GM18861 (cell line): Measurements from ENCODE around the gene CERS3.
A peak's percentile ranks its signal among the peaks of the same experiment; 100 is the strongest.

Source experiments
- ATAC-seq: cut with Tn5 transposase; IDR thresholded peaks from one replicate; pipeline ENCODE4 v1.9.1; 2021; ENCODE audit not compliant: unreplicated experiment

CERS3 gene

GRCh38 chr15:100528833-100529428, at the start of gene CERS3:
Gene CERS3 (minus strand): TSS chr15:100528950. CDS start chr15:100501849, 27,101 bp downstream.
- no peak for ATAC-seq

DNA sequence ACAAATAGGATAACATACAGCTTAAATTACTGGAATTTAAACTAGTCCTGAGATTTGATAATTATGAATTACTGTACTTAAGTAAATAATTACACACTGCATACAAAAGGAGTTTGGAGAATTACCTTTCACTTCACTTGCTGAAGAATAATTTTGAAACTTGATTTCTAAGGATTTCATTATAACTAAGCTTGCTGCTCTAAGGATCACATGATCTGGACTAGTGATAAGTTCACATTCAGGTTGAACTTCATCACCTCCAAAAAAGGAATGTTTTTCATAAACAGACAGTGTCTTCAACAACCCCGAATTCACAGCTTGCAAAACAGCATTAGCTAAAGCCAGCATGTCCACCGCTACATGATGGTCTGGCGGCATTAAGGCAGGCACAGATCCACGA, 44.8 kb upstream of the CERS3 start:
- ATAC-seq = no peak

- ATAC-seq = no peak
These were observed 43.7 kb upstream of the CERS3 start for GRCh38 chr15:100572362-100572983.

DNA sequence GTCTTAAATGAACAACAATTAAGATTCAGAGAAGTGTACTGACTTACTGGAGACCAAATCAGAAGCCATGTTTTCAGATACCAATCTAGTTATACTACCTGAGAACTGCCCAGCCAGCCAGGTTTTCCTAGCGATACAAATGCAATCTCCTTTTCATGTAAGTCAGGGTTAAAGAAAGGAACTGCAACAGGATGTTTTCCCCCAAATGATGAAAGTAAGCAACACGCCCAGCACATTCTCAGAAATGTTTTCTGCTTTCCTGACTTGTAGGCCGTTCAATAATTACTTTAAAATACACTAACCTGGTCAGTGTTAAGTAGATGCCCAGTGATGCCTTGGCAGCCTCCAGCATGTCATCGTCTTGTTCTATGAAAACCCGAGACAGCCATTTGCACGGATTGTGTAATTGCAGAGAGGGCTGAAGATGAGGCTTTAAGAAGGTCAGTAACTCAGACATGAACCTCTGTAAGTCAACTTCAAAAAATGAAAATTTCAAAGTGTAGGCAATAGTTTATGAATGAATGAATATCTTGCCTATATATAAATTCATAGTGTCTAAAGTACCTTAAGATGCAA, 42.9 kb upstream of the CERS3 start:
- no peak for ATAC-seq

GRCh38 chr15:100570735-100571313, 42.1 kb upstream of the CERS3 start:
- ATAC-seq = no peak

- no peak for ATAC-seq
These were observed 41.5 kb upstream of the CERS3 start for GRCh38 chr15:100570275-100570674.

GRCh38 chr15:100569391-100569790, 40.6 kb upstream of the CERS3 start:
- no peak for ATAC-seq

DNA sequence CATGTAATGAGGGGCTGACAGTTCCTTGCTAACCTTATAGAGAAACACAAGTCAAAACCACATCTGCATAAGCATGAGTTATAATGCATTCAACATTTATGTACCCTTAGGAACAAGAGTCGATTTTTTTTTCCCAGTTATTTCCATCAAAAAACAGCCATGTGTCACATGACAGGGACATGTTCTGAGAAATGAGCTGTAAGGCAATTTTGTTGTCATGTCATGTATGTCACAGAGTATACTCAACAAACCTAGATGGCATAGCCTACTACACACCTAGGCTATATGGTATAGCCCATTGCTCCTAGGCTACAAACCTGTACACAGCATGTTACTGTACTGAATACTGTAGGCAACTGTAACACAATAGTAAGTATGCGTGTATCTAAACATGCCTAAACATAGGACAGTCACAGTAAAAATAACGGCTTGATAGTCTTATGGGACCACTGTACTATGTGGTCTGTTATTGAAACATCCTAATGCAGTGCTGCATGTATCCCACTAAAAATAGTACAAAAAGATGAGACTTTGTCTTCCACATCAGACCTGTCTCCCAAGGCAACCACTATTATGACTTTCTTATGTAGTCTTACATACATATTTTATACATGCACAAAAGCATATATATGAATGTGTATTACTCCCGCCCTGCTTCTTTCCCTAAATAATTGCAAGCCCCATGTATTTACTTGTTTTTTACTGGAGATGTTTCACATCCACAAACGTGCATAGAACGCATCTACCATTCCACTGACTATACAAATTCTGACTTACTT, 38.3 kb upstream of the CERS3 start:
- no peak for ATAC-seq

DNA sequence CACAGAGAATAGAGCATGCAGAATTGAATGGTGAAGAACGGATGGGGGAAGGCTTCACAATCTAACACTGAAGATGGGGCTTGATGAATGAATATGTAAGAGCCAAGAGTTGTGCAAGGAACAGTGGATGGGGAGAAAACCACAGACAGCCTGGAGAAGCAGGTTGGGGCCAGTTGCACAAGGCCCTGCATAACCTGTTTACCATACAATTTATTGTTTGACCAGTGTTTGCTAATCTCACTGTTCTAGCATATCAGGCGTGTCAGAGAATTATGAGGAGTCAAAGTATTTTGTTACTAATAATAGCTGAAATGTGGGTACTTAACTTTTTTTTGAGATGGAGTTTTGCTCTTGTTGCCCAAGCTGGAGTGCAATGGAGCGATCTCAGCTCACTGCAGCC, 36.8 kb upstream of the CERS3 start:
- no peak for ATAC-seq

GRCh38 chr15:100560323-100560722, 31.6 kb upstream of the CERS3 start:
- no peak for ATAC-seq

GRCh38 chr15:100559330-100559729, 30.6 kb upstream of the CERS3 start:
- no peak for ATAC-seq

DNA sequence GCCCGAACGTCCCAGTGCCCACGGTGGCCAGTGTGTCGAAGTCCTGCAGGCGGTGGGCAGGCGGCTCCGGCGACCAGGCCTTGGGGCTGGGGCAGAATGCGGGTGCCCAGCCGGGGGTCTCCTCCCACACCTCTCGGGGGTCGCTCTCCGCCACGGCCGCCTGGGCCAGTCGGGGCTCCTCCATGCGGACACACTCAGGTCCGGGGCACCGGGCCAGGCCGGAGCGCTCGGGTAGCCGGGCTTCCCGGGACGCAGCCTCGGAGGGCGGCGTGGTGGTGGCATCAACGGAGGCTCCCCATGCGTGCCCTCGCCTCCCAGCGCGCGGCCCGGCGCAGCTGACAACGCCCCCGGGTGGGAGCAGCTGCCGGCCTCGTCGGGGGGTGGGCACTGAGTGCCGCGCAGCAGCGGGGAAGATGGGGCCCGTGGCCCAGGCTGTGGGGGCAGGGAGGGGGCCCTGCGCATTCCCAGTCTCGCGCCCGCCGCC, 30.1 kb upstream of the CERS3 start:
- ATAC-seq = no peak

- no peak for ATAC-seq
These were observed 24.7 kb upstream of the CERS3 start for GRCh38 chr15:100553468-100553867.

DNA sequence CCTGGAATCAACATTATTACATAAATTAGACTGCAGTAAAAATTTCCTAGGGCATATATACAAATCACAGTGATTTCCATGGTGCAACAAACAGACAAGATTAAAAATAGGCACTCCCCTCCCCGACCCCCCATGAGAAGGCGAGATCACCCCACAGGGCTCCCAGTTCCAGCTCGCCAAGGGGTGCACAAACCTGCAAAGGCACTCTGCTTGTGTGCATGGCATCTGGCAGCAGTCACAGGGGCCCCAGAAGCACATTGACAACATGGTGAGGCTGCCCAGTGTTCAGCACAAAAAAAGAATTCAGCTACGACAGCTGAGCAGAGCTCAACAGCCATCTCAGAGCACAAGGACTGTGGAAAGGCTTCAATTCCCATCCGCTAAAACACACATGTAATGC, 19.2 kb upstream of the CERS3 start:
- ATAC-seq = no peak

DNA sequence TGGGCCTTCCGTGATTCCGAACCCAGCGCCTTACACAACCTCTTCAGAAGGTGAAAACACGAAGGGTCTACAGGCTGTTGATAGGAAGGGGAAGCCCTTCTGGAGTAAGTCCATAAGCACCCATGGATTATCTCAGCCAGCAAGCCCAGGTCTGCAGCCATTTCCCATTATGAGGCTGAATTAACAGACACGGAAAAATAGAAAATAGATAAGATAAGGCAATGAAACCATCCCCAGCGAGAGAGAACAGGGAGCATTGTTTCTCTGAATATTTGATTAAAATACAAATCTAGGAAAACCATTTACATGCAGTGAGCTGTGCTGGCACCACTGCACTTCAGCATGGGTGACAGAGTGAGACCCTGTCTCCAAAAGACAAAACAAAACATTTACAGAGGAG, 16.2 kb upstream of the CERS3 start:
- no peak for ATAC-seq

- ATAC-seq = no peak
These were observed 15.6 kb upstream of the CERS3 start for GRCh38 chr15:100544338-100544841.

DNA sequence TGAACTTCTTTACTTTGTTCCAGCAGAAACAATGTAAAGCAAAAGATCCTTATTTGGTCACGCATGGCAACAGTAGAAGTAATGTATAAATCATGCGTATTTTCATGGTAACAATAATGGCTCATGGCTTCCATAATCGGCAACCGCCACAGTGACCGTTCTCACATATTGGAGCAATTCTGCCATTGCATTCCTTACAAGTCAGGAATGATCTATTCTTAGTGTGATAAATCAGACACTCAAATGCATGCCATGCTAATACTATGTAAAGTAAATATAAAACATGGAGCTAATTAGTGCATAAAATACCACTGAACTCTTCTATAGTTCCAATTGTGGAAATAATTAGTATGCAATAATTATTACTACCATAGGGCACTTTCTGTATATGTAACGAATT, 13.5 kb upstream of the CERS3 start:
- no peak for ATAC-seq

GRCh38 chr15:100537331-100537730, 8.6 kb upstream of the CERS3 start:
- peak; percentile 80 for ATAC-seq

- ATAC-seq = no peak
These were observed 8.0 kb upstream of the CERS3 start for GRCh38 chr15:100536733-100537132.

- ATAC-seq = no peak
These were observed 5.1 kb upstream of the CERS3 start for GRCh38 chr15:100533886-100534285.

GRCh38 chr15:100531823-100532327, 3.1 kb upstream of the CERS3 start:
- ATAC-seq = no peak
